H1 (cell line): ENCODE results near the gene TMEM120B. TPM values are rescaled to one million over a fixed set of nuclear protein-coding genes. Genes with fewer than 3 reads are reported as not detected.
A peak's percentile ranks its signal among the peaks of the same experiment; 100 is the strongest.

Experiments used
- CBX8 ChIP-seq: fragments of 300-800, 300-1000 bp; sonication (generic); IDR thresholded peaks from 2 replicates; pipeline ENCODE4 v1.7.1; 2016; ENCODE audit warnings: low read depth, low read length, borderline replicate concordance
- EGR1 ChIP-seq: IDR thresholded peaks from 2 replicates; pipeline ENCODE4 v1.6.1; 2011; ENCODE audit warnings: low read depth, low read length, borderline replicate concordance
- GTF2F1 ChIP-seq: IDR thresholded peaks from 2 replicates; pipeline ENCODE4 v1.6.1; 2012; ENCODE audit warnings: low read depth, low read length, improper control_type of control experiment, borderline replicate concordance
- PHF8 ChIP-seq: fragments of 200-600 bp; sonication (generic); conservative IDR thresholded peaks from 2 replicates; pipeline ENCODE4 v1.7.1; 2012; ENCODE audit warnings: low read depth, mild to moderate bottlenecking, inconsistent platforms, low read length, moderate library complexity
- POLR2A ChIP-seq, 2 experiments: IDR thresholded peaks; 1 replicate in 1 of 2; 2 replicates in 1 of 2; pipeline ENCODE4 v1.6.1; 2011; ENCODE audit warnings: low read depth in 2 of 2, low read length in 2 of 2, mild to moderate bottlenecking in 2 of 2; ENCODE audit errors: control extremely low read depth in 1 of 2
- POLR2AphosphoS5 ChIP-seq: IDR thresholded peaks from 2 replicates; pipeline ENCODE4 v1.6.1; 2011; ENCODE audit warnings: low read depth, low read length
- SIN3A ChIP-seq, 2 experiments: IDR thresholded peaks in 1 of 2; conservative IDR thresholded peaks in 1 of 2; 2 replicates each; pipeline ENCODE4 v1.6.1; 2011 to 2012; ENCODE audit warnings: low read length in 2 of 2, improper control_type of control experiment in 1 of 2, low read depth in 1 of 2, mild to moderate bottlenecking in 1 of 2
- TAF1 ChIP-seq: IDR thresholded peaks from 2 replicates; pipeline ENCODE4 v1.6.1; 2011; ENCODE audit warnings: mild to moderate bottlenecking, low read depth, low read length
- TAF7 ChIP-seq: optimal IDR thresholded peaks from 2 replicates; pipeline ENCODE3; 2011; ENCODE audit warnings: low read depth, mild to moderate bottlenecking, inconsistent platforms, low read length, moderate library complexity, borderline replicate concordance
- YY1 ChIP-seq: IDR thresholded peaks from 2 replicates; pipeline ENCODE4 v1.6.1; 2011; ENCODE audit warnings: low read depth, mild to moderate bottlenecking, low read length
- polyA plus RNA-seq, 7 experiments: library from polyadenylated mRNA; depleted of rRNA in 3 of 7; stranded (reverse) in 5 of 7; unstranded in 2 of 7; fragments of >200 nt in 5 of 7; fragments of 200-250 nt in 2 of 7; gene quantifications; 1 replicate in 5 of 7; 2 replicates in 1 of 7; 4 replicates in 1 of 7; pipeline versions ENCODE4 v1.2.1 to v1.2.3, GENCODE V29; 2011 to 2013; ENCODE audit warnings: missing spikeins in 2 of 7, mixed read lengths in 2 of 7
- total RNA-seq: library from RNA; stranded (reverse); fragmentation: NEBNext Ultra II Directional; extraction: Animal tissue kit (Norgen Biotek cat#: 25700); gene quantifications from 2 replicates; pipeline ENCODE4 v1.2.1, GENCODE V29; 2021
- TF ChIP-seq, protein P1 (sequence below): fragments of 300-600 bp; sonication (generic); IDR thresholded peaks from 2 replicates; pipeline ENCODE4 v1.7.1; 2012; ENCODE audit warnings: low read length, moderate library complexity, mild to moderate bottlenecking, inconsistent platforms; ENCODE audit not compliant: insufficient replicate concordance

Gene TMEM120B
- total and polyA plus RNA-seq, 2 of the 8 experiments (the other 6 are each of a cell fraction or from before 2014, with no cell fraction given), result 22.0 to 29.1 TPM

- TF ChIP-seq, protein P1, sequence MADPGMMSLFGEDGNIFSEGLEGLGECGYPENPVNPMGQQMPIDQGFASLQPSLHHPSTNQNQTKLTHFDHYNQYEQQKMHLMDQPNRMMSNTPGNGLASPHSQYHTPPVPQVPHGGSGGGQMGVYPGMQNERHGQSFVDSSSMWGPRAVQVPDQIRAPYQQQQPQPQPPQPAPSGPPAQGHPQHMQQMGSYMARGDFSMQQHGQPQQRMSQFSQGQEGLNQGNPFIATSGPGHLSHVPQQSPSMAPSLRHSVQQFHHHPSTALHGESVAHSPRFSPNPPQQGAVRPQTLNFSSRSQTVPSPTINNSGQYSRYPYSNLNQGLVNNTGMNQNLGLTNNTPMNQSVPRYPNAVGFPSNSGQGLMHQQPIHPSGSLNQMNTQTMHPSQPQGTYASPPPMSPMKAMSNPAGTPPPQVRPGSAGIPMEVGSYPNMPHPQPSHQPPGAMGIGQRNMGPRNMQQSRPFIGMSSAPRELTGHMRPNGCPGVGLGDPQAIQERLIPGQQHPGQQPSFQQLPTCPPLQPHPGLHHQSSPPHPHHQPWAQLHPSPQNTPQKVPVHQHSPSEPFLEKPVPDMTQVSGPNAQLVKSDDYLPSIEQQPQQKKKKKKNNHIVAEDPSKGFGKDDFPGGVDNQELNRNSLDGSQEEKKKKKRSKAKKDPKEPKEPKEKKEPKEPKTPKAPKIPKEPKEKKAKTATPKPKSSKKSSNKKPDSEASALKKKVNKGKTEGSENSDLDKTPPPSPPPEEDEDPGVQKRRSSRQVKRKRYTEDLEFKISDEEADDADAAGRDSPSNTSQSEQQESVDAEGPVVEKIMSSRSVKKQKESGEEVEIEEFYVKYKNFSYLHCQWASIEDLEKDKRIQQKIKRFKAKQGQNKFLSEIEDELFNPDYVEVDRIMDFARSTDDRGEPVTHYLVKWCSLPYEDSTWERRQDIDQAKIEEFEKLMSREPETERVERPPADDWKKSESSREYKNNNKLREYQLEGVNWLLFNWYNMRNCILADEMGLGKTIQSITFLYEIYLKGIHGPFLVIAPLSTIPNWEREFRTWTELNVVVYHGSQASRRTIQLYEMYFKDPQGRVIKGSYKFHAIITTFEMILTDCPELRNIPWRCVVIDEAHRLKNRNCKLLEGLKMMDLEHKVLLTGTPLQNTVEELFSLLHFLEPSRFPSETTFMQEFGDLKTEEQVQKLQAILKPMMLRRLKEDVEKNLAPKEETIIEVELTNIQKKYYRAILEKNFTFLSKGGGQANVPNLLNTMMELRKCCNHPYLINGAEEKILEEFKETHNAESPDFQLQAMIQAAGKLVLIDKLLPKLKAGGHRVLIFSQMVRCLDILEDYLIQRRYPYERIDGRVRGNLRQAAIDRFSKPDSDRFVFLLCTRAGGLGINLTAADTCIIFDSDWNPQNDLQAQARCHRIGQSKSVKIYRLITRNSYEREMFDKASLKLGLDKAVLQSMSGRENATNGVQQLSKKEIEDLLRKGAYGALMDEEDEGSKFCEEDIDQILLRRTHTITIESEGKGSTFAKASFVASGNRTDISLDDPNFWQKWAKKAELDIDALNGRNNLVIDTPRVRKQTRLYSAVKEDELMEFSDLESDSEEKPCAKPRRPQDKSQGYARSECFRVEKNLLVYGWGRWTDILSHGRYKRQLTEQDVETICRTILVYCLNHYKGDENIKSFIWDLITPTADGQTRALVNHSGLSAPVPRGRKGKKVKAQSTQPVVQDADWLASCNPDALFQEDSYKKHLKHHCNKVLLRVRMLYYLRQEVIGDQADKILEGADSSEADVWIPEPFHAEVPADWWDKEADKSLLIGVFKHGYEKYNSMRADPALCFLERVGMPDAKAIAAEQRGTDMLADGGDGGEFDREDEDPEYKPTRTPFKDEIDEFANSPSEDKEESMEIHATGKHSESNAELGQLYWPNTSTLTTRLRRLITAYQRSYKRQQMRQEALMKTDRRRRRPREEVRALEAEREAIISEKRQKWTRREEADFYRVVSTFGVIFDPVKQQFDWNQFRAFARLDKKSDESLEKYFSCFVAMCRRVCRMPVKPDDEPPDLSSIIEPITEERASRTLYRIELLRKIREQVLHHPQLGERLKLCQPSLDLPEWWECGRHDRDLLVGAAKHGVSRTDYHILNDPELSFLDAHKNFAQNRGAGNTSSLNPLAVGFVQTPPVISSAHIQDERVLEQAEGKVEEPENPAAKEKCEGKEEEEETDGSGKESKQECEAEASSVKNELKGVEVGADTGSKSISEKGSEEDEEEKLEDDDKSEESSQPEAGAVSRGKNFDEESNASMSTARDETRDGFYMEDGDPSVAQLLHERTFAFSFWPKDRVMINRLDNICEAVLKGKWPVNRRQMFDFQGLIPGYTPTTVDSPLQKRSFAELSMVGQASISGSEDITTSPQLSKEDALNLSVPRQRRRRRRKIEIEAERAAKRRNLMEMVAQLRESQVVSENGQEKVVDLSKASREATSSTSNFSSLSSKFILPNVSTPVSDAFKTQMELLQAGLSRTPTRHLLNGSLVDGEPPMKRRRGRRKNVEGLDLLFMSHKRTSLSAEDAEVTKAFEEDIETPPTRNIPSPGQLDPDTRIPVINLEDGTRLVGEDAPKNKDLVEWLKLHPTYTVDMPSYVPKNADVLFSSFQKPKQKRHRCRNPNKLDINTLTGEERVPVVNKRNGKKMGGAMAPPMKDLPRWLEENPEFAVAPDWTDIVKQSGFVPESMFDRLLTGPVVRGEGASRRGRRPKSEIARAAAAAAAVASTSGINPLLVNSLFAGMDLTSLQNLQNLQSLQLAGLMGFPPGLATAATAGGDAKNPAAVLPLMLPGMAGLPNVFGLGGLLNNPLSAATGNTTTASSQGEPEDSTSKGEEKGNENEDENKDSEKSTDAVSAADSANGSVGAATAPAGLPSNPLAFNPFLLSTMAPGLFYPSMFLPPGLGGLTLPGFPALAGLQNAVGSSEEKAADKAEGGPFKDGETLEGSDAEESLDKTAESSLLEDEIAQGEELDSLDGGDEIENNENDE, result no peak
- TF ChIP-seq GTF2F1, result no peak
- TF ChIP-seq PHF8, result peak; percentile 52; the same call in 1 of the 2 replicates
- peak; percentile 50 for TF ChIP-seq TAF7
- TF ChIP-seq POLR2AphosphoS5, result 0 out of 2 replicates have a peak, but pooled peaks have one; percentile 12
- peak; percentile 47 for TF ChIP-seq TAF1
- peak in 1 of 2 experiments; percentile 30; a peak in 1 of 4 replicates for TF ChIP-seq SIN3A (conservative IDR thresholded peaks at IDR 0.05 in 1 of 2, IDR thresholded peaks at IDR 0.05 in 1 of 2; ENCODE audit: low read depth in 1 of 2, low read length in 2 of 2)
- TF ChIP-seq EGR1, result peak; percentile 54; the same call in 1 of the 2 replicates
- TF ChIP-seq POLR2A (IDR thresholded peaks at IDR 0.05; ENCODE audit: control extremely low read depth in 1 of 2, low read depth in 2 of 2, low read length in 2 of 2), result peak in 1 of 2 experiments; percentile 61; a peak in 2 of 3 replicates
- peak; percentile 69 for TF ChIP-seq YY1
- no peak for TF ChIP-seq CBX8
- TF ChIP-seq, all 59 proteins: peak for 10
Measured at GRCh38 chr12:121793440-121793837, 80.9 kb downstream of the TMEM120B start, which contains the start of gene RHOF (continued).
